DMS53 treated with DMSO at 0.1 percent for 48 hours (cell line): Measurements from ENCODE around the gene AMZ1.

Source experiments
- DNase-seq: peaks from one replicate; lab custom pipeline; 2025; ENCODE audit not compliant: unreplicated experiment; lab: John Stamatoyannopoulos, UW

The AMZ1 gene

GRCh38 chr7:2650451-2650850 lies 37.6 kb upstream of the AMZ1 start:
- no peak for DNase-seq

- no peak for DNase-seq
These were observed 36.7 kb upstream of the AMZ1 start for GRCh38 chr7:2651336-2651735.

- DNase-seq = no peak
These were observed 35.9 kb upstream of the AMZ1 start for GRCh38 chr7:2651847-2652735.

- DNase-seq = no peak
These were observed 35.3 kb upstream of the AMZ1 start for GRCh38 chr7:2652736-2653060.

- DNase-seq = no peak
These were observed 33.9 kb upstream of the AMZ1 start for GRCh38 chr7:2654059-2654458.

- no peak for DNase-seq
These were observed 32.0 kb upstream of the AMZ1 start for GRCh38 chr7:2655870-2656614.

GRCh38 chr7:2657208-2657607 lies 30.8 kb upstream of the AMZ1 start:
- no peak for DNase-seq

GRCh38 chr7:2657920-2658671 lies 29.9 kb upstream of the AMZ1 start:
- no peak for DNase-seq

GRCh38 chr7:2658941-2659340 lies 29.1 kb upstream of the AMZ1 start:
- DNase-seq = no peak

GRCh38 chr7:2659556-2660358 lies 28.2 kb upstream of the AMZ1 start:
- no peak for DNase-seq

- no peak for DNase-seq
These were observed 27.5 kb upstream of the AMZ1 start for GRCh38 chr7:2660359-2661095.

- DNase-seq = no peak
These were observed 26.9 kb upstream of the AMZ1 start for GRCh38 chr7:2661096-2661449.

GRCh38 chr7:2661602-2662272 lies 26.3 kb upstream of the AMZ1 start:
- no peak for DNase-seq

GRCh38 chr7:2662273-2663120 lies 25.5 kb upstream of the AMZ1 start:
- DNase-seq = no peak

- DNase-seq = no peak
These were observed 24.7 kb upstream of the AMZ1 start for GRCh38 chr7:2663121-2663886.

- DNase-seq = no peak
These were observed 24.0 kb upstream of the AMZ1 start for GRCh38 chr7:2663960-2664359.

GRCh38 chr7:2665359-2665791 lies 22.6 kb upstream of the AMZ1 start:
- no peak for DNase-seq

- DNase-seq = no peak
These were observed 21.8 kb upstream of the AMZ1 start for GRCh38 chr7:2666155-2666554.
